Measurements from ENCODE around the gene SOWAHA. TPM values are rescaled to one million over a fixed set of nuclear protein-coding genes. Genes with fewer than 3 reads are reported as not detected.
"Not testable (repeated sequence)": the region's sequence is repeated elsewhere in the genome, so short reads cannot be mapped to it uniquely, and the experiment has no call there.

Gene SOWAHA
- total RNA-seq, 4 donors from 2014 or later: 0.27 to 0.87 TPM; not detected in 2

DNA sequence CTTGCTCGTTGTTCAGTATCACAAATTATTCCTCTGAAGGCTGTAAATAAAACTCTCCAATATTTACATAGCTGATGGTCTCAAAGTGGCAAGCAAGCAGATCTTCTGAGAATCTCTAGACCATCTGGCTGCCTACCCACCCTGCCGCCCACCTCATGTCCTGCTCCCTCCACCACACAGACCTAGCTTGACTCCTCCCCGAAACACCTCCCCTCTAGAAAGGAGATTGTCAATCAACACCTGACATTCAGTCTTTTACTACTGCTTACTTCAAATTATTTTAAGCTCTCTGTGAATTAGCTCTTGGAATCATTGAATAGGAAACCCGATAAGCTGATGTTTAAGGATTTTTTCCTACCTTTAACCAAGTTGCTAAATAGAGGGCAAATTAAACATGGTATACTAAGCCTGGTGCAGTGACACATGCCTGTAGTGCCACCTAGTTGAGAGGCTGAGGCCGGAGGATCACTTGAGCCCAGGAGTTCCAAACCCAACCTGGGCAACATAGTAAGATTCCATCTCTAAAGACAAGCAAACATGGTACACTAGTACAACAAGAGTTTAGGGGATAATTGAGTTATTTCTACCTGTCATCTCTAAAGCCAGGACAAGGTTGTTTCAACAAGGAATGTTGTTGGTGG is 10.9 kb upstream of the SOWAHA start:
- no peak for TF ChIP-seq POLR2A (IDR thresholded peaks at IDR 0.05)
- TF ChIP-seq CTCF (IDR thresholded peaks at IDR 0.05): no peak
- TF ChIP-seq POLR2AphosphoS5 (IDR thresholded peaks at IDR 0.05): no peak
- no peak for TF ChIP-seq EP300 (IDR thresholded peaks at IDR 0.05)
- 79 to 88% methylated on average over 4 to 5 of the region's 5 CpGs for WGBS, 2 donors (ENCODE audit: low coverage in 1 of 2)
- no peak for ATAC-seq

GRCh38 chr5:132802685-132803066 is 10.4 kb upstream of the SOWAHA start:
- not testable (repeated sequence) for H3K4me1 ChIP-seq, H3K36me3 ChIP-seq, H3K4me3 ChIP-seq, H3K9me3 ChIP-seq, ATAC-seq, H3K27ac ChIP-seq
- WGBS, 2 donors (ENCODE audit: low coverage in 1 of 2): 49 to 100% methylated on average over 2 of the region's 5 CpGs
- peaks cover 28% of the 10 kb centered on the region for H3K27me3 ChIP-seq

More for the DNA sequence above, 10.9 kb upstream of the SOWAHA start:
- no peaks in the 10 kb centered on the region for H3K36me3 ChIP-seq
- H3K27ac ChIP-seq: no peak overlapping the region
- H3K4me3 ChIP-seq: no peak overlapping the region
- H3K4me1 ChIP-seq: no peaks in the 10 kb centered on the region
- peaks cover 28% of the 10 kb centered on the region for H3K27me3 ChIP-seq
- H3K9me3 ChIP-seq: no peaks in the 10 kb centered on the region

DNA sequence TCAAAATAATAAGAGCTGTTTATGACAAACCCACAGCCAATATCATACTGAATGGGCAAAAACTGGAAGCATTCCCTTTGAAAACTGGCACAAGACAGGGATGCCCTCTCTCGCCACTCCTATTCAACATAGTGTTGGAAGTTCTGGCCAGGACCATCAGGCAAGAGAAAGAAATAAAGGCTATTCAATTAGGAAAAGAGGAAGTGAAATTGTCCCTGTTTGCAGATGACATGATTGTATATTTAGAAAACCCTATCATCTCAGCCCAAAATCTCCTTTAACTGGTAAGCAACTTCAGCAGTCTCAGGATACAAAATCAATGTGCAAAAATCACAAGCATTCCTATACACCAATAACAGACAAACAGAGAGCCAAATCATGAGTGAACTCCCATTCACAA is 8.9 kb upstream of the SOWAHA start:
- H3K4me1 ChIP-seq, H3K36me3 ChIP-seq, H3K27ac ChIP-seq, H3K9me3 ChIP-seq, ATAC-seq, H3K4me3 ChIP-seq: not testable (repeated sequence)
- WGBS, 2 donors (ENCODE audit: low coverage in 1 of 2): 92% methylated on average over 1 of the region's 1 CpG; no CpG with 5 or more reads in 1 of the 2 donors
- H3K27me3 ChIP-seq: peaks cover 32% of the 10 kb centered on the region

- 73% methylated on average over 4 to 5 of the region's 6 CpGs for WGBS, 2 donors (ENCODE audit: low coverage in 1 of 2)
- peaks cover 41% of the 10 kb centered on the region for H3K27me3 ChIP-seq
- H3K4me1 ChIP-seq, H3K4me3 ChIP-seq, H3K36me3 ChIP-seq, H3K9me3 ChIP-seq, ATAC-seq, H3K27ac ChIP-seq: not testable (repeated sequence)
Measured at GRCh38 chr5:132805872-132806271, 7.2 kb upstream of the SOWAHA start.

DNA sequence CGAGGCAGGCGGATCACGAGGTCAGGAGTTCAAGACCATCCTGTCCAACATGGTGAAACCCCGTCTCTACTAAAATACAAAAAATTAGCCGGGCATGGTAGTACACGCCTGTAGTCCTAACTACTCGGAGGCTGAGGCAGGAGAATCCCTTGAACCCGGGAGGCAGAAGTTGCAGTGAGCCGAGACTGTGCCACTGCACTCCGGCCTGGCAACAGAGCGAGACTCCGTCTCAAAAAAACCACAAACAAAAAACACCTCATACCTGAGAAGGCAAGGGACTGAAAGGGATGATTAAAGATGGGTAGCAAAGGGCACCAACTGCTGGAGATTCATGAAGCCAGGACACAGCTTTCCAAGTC is 6.3 kb upstream of the SOWAHA start:
- peaks cover 42% of the 10 kb centered on the region for H3K27me3 ChIP-seq
- not testable (repeated sequence) for H3K4me1 ChIP-seq, ATAC-seq

GRCh38 chr5:132807163-132807838 is 5.8 kb upstream of the SOWAHA start:
- H3K27me3 ChIP-seq: peaks cover 43% of the 10 kb centered on the region
- no peak overlapping the region for H3K27ac ChIP-seq
- no peak for ATAC-seq
- WGBS, 2 donors (ENCODE audit: low coverage in 1 of 2): 59 to 79% methylated on average over 9 to 12 of the region's 12 CpGs
- no peaks in the 10 kb centered on the region for H3K9me3 ChIP-seq
- H3K36me3 ChIP-seq: no peaks in the 10 kb centered on the region
- no peak overlapping the region for H3K4me3 ChIP-seq
- H3K4me1 ChIP-seq: no peaks in the 10 kb centered on the region
- TF ChIP-seq POLR2A (IDR thresholded peaks at IDR 0.05) (no peak), POLR2AphosphoS5 (IDR thresholded peaks at IDR 0.05) (no peak)

More for the DNA sequence above, 6.3 kb upstream of the SOWAHA start:
- not testable (repeated sequence) for H3K9me3 ChIP-seq, H3K36me3 ChIP-seq, H3K4me3 ChIP-seq, H3K27ac ChIP-seq
- WGBS, 2 donors (ENCODE audit: low coverage in 1 of 2): 93 to 94% methylated on average over 4 to 5 of the region's 12 CpGs

- H3K27ac ChIP-seq: no peak overlapping the region
- no peaks in the 10 kb centered on the region for H3K9me3 ChIP-seq
- peaks cover 0 to 10% (median 3%) of the 10 kb centered on the region in 3 donors for H3K4me1 ChIP-seq
- no peak for ATAC-seq
- TF ChIP-seq POLR2A (IDR thresholded peaks at IDR 0.05) (no peak), EP300 (IDR thresholded peaks at IDR 0.05) (no peak)
- no peaks in the 10 kb centered on the region for H3K36me3 ChIP-seq
- H3K4me3 ChIP-seq: no peak overlapping the region
- peaks cover 48% of the 10 kb centered on the region for H3K27me3 ChIP-seq
- WGBS, 2 donors (ENCODE audit: low coverage in 1 of 2): 49 to 56% methylated on average over 2 of the region's 2 CpGs
Measured at GRCh38 chr5:132808448-132808847, 4.7 kb upstream of the SOWAHA start.

DNA sequence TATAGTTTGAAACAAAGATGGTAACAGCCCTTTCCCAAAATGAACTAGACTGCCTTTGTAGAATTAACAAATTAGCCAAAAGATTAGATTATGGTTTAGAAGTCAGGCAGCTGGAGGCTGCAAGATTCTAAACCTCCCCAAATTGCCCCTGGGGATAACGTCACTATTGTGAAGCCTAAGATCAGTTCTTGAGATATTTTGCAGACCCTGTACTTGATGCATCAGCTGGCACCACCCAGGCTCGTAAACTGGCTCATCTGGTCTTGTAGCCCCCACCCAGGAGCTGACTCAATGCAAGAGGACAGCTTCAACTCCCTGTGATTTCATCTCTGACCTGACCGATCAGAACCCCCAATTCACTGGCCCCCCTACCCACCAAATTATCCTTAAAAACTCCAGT is 4.2 kb upstream of the SOWAHA start:
- H3K4me1 ChIP-seq: peaks cover 0 to 15% (median 5%) of the 10 kb centered on the region in 3 donors
- H3K27ac ChIP-seq: no peak overlapping the region
- TF ChIP-seq POLR2AphosphoS5 (IDR thresholded peaks at IDR 0.05): no peak
- TF ChIP-seq CTCF (IDR thresholded peaks at IDR 0.05): no peak
- TF ChIP-seq POLR2A (IDR thresholded peaks at IDR 0.05): no peak
- no peak for TF ChIP-seq EP300 (IDR thresholded peaks at IDR 0.05)
- H3K36me3 ChIP-seq: no peaks in the 10 kb centered on the region
- no peak overlapping the region for H3K4me3 ChIP-seq
- no peak for ATAC-seq
- H3K27me3 ChIP-seq: peaks cover 52% of the 10 kb centered on the region
- 0% methylated on average over 2 of the region's 3 CpGs; no CpG with 5 or more reads in 1 of the 2 donors for WGBS, 2 donors (ENCODE audit: low coverage in 1 of 2)
- no peaks in the 10 kb centered on the region for H3K9me3 ChIP-seq
